IMR-90 (cell line): ENCODE data around the gene IFNA4.
"Not testable (repeated sequence)": the region's sequence is repeated elsewhere in the genome, so short reads cannot be mapped to it uniquely, and the experiment has no call there.

Experiments used
- RCOR1 ChIP-seq: IDR thresholded peaks from 2 replicates; pipeline ENCODE4 v1.6.1; 2012; ENCODE audit warnings: mild to moderate bottlenecking, low read length, improper control_type of control experiment; ENCODE audit not compliant: insufficient replicate concordance
- TF ChIP-seq, protein P1 (sequence below): conservative IDR thresholded peaks from 2 replicates; pipeline ENCODE4 v1.5.1; 2012; ENCODE audit warnings: mild to moderate bottlenecking, low read depth, low read length, improper control_type of control experiment
- TF ChIP-seq, protein P2 (sequence below): fragments of 150-350 bp; IDR thresholded peaks from 2 replicates; pipeline ENCODE4 v1.6.1; 2017; ENCODE audit warnings: mild to moderate bottlenecking, antibody characterized with exemption, low read length, low read depth

- TF ChIP-seq, protein P1, sequence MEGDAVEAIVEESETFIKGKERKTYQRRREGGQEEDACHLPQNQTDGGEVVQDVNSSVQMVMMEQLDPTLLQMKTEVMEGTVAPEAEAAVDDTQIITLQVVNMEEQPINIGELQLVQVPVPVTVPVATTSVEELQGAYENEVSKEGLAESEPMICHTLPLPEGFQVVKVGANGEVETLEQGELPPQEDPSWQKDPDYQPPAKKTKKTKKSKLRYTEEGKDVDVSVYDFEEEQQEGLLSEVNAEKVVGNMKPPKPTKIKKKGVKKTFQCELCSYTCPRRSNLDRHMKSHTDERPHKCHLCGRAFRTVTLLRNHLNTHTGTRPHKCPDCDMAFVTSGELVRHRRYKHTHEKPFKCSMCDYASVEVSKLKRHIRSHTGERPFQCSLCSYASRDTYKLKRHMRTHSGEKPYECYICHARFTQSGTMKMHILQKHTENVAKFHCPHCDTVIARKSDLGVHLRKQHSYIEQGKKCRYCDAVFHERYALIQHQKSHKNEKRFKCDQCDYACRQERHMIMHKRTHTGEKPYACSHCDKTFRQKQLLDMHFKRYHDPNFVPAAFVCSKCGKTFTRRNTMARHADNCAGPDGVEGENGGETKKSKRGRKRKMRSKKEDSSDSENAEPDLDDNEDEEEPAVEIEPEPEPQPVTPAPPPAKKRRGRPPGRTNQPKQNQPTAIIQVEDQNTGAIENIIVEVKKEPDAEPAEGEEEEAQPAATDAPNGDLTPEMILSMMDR, result not testable (repeated sequence)
- TF ChIP-seq, protein P2, sequence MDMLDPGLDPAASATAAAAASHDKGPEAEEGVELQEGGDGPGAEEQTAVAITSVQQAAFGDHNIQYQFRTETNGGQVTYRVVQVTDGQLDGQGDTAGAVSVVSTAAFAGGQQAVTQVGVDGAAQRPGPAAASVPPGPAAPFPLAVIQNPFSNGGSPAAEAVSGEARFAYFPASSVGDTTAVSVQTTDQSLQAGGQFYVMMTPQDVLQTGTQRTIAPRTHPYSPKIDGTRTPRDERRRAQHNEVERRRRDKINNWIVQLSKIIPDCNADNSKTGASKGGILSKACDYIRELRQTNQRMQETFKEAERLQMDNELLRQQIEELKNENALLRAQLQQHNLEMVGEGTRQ, result not testable (repeated sequence)
- TF ChIP-seq RCOR1, result not testable (repeated sequence)
Measured at GRCh38 chr9:21166560-21166959, 20.8 kb downstream of the IFNA4 start, which contains the start of gene IFNA21.
